NOMO-1 treated with dmso at 0.1 percent for 144 hours (cell line): ENCODE measurements around the gene GRIA4.

Source experiments
- DNase-seq: peaks from one replicate; lab custom pipeline; 2025; ENCODE audit not compliant: unreplicated experiment; lab: John Stamatoyannopoulos, UW

Gene GRIA4

GRCh38 chr11:105911454-105911853 lies 301.6 kb downstream of the GRIA4 start:
- no peak for DNase-seq

GRCh38 chr11:105912666-105913065 lies 302.8 kb downstream of the GRIA4 start:
- no peak for DNase-seq

GRCh38 chr11:105915021-105915420 lies 305.1 kb downstream of the GRIA4 start:
- DNase-seq: no peak

- no peak for DNase-seq
These were observed 308.2 kb downstream of the GRIA4 start for GRCh38 chr11:105918039-105918438.

GRCh38 chr11:105918600-105918999 lies 308.7 kb downstream of the GRIA4 start:
- DNase-seq: no peak

- no peak for DNase-seq
These were observed 313.4 kb downstream of the GRIA4 start for GRCh38 chr11:105923252-105923651.

GRCh38 chr11:105923807-105924206 lies 313.9 kb downstream of the GRIA4 start:
- no peak for DNase-seq

GRCh38 chr11:105929084-105929955 lies 319.4 kb downstream of the GRIA4 start:
- DNase-seq: no peak

GRCh38 chr11:105933695-105934094 lies 323.8 kb downstream of the GRIA4 start:
- no peak for DNase-seq

GRCh38 chr11:105935791-105936190 lies 325.9 kb downstream of the GRIA4 start:
- no peak for DNase-seq

GRCh38 chr11:105937331-105937730 lies 327.5 kb downstream of the GRIA4 start:
- no peak for DNase-seq

- DNase-seq: no peak
These were observed 327.9 kb downstream of the GRIA4 start for GRCh38 chr11:105937738-105938137.

- no peak for DNase-seq
These were observed 333.0 kb downstream of the GRIA4 start for GRCh38 chr11:105942921-105943320.

GRCh38 chr11:105948918-105949590 lies 339.2 kb downstream of the GRIA4 start:
- DNase-seq: no peak

GRCh38 chr11:105953886-105954285 lies 344.0 kb downstream of the GRIA4 start:
- no peak for DNase-seq

- no peak for DNase-seq
These were observed 350.7 kb downstream of the GRIA4 start for GRCh38 chr11:105960252-105961245.

- no peak for DNase-seq
These were observed 358.3 kb downstream of the GRIA4 start for GRCh38 chr11:105968021-105968697.

- no peak for DNase-seq
These were observed 359.9 kb downstream of the GRIA4 start for GRCh38 chr11:105969756-105970155.

- no peak for DNase-seq
These were observed 365.3 kb downstream of the GRIA4 start for GRCh38 chr11:105975128-105975527.

- DNase-seq: no peak
These were observed 370.3 kb downstream of the GRIA4 start for GRCh38 chr11:105979997-105980703.
